DMS79 (cell line): Measurements from ENCODE around the gene KLHDC4.

Experiments
- DNase-seq: peaks from one replicate; lab custom pipeline; 2025; lab: John Stamatoyannopoulos, UW

Gene KLHDC4

DNA sequence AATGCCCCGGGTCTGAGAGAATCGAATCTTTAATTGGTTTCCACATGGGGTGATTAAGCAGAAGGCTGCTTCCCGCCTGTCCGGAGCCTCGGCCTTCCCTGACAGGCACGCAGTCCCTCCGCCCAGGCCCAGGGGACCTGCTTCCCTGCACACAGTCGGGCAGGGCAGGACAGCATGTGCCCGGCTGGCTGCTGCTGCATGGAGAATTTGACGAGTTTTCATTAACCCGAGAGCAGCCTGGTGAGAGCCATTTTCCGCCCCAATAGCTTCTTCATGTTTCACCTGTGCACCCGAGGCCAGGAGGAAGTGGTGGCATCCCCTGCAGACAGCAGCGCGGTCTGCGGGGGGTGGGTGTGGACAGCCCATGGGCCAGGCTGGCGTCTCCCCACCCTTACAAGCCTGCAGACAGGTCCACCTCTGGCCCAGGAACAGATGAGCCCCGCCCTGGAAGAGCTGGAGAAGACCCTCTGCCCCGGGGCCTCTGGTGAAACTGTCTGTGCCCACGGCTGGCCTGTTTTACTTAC is 67.0 kb downstream of the KLHDC4 start:
- no peak for DNase-seq

DNA sequence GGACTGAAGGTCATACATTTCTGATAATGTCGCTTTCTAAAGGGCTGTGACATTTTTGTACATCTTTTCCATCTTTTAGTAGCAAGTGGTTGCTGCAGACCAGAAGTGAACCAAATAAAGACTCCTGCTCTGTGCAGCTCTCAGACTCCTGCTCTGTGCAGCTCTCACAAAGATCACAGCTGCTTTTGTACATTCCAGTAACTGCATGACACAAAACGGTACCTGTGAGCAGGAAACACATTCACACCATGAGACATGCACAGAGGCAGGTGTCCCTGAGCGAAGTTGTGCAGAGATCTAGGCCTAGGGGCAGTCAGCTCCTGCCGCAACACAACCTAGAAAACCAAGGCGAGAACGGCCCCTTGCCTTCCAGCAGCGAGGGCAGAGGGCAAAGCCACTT is 67.5 kb downstream of the KLHDC4 start:
- DNase-seq = no peak

DNA sequence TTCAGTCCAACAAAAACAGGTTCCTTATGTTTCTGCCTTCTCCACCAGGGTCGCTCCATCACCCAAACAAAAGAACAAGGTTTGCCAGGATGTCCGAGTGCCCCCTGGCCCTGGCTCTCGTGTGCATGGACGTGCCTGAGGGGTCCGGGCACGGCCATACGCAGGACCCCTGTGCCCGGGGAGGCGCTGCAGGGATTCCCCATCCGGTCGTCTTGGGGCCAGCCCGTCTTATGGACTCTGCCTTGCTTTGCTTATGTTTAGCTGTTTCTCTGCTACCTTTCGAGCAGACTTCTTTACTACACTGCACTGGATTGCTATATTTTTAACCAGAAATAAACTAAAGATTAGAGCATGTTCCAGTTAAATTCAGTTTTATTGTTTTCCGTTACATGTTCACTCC is 68.0 kb downstream of the KLHDC4 start:
- no peak for DNase-seq

DNA sequence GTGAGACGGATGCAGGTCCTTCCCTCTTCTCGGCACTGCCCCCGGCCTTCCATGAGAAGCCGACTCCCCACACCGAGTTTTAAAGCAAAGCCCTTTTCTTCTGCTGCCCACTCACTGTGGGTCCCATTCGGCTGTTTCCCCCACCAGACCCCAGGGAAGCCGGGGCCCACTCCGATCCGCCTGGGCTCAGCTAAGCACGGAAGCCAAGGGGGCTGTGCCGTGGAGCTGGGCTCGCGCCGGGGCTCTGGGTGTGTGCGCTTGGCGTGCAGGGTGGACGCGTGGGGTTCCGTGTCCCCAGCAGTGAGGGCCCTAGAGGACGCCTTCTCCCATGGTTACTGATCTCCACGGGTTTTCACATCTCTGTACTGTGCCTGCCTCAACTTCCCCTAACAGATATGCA is 68.5 kb downstream of the KLHDC4 start:
- no peak for DNase-seq

DNA sequence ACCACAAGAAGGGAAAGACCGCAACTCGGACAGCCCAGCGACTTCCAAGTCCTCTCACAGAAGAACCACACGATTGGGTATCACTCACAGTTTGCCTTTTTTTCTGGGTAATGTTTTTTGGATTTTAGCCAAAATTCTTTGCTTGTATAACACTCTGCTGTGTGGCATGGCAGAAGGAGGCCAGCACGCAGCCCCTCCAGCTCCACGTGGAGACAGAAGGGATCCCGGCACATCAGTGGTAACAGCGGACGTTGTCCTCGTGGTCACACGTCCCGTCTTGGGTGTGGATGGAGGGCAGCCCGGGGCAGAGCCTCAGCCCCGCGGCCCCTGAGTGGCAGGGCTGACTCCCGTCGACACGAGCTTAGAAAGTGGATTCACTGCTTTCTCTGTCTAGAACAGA is 69.1 kb downstream of the KLHDC4 start:
- DNase-seq = no peak

DNA sequence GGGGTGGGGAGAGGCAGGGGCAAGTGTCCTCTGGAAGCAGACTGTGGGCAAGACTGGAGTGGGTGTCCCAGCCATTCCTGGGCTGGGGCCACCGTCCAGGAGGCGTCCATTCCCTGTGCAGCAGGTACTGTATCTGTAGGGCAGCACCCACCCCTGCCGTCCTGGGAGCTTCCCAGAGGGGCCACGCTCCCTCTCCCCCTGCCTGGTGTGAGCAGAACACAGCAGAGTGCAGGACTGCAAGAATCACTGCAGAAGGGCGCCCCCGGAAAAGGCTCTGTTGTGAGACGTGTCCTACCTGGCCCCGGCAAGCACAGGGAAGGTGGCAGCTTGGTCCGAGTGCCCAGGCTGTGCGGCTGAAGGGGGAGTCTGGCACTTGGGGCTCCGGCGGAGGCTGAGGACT is 70.3 kb downstream of the KLHDC4 start:
- no peak for DNase-seq

DNA sequence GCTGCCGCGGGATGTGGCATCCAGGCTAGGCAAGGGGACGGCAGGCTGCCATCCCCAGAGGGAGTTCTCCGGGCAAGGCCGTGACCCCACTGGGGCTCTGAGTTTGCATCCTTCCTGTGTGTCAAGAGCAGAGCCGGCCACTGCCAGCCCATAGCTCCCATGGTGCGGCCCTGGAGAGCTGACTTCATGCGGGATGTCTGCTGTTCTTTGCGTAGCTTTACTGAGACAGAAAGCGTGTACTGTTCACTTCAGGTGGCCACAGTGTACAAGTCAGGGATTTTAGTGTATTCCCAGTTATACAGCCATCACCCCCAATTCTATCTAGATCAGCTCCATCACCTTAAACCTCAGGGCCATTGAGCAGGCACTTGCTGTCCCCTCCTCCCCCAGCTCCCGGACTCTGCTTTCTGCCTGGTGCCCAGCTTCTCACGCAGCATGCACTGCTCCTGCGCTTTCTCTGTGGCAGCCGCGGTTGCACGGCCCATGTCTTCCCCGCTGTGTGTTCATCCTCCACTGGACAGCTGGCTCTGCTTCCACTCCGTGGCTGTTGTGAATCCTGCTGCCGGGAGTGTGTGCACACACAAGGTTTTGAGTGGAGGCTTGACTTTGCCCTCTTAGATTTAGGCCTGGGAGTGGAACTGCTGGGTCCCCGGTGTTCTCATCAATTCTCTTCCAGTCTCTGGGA is 71.2 kb downstream of the KLHDC4 start:
- DNase-seq = no peak

DNA sequence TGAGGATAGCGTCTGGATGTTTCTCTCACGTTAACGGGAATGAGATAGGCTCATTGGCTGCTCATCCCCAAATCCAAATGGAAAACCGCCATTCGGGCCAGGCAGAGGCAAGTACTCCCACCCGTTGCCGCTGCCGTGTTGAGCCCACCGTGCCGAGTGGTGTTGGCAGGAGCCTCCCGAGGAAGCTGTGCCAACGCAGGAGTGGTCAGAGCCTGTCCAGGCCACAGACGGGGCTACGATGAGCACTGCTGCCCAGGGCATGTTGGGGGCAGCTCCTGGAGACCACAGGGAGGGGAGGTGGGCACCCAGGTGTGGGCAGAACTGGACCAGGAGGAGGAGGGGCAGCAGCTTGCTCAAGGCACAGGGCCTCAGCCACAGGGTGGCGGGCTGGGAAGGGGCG is 72.0 kb downstream of the KLHDC4 start:
- DNase-seq = no peak

DNA sequence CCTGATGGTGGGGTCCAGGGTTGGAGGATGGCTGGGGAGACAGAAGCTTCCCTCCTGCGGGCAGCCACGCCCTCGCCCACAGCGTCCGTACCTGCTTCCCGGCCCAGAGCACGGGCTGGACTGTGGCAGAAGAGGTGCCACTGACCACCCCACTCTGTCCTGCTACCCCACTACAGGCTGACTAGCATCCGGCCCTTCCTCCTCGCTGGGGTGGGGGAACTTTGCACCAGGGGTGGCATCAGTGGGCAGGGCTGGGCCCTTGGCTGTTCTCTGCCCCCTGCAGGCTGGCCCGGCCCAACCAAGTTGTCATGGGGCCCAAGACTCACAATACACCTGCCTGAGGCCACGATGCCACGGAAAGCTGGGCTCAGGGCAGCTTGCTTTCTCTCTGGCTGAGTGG is 73.0 kb downstream of the KLHDC4 start:
- no peak for DNase-seq

DNA sequence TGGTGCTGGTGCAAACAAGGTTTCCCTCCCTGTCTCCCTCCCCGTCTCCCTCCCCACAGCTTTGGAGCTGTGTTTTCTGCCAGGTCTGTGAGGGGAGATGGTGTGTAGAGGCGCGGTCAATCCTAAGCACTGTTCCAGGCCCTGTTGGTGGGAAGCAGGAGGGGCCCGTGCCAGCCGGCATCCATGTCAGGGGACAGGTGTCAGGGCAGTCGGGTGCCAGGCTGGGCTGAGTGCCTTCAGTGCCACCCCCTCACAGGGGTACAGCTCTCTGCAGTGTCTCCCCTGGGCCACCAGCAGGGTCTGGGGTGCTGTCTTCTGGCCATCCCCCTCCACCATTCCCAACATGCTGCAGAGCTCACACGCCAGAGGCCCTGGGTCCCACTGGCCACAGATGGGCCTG is 73.6 kb downstream of the KLHDC4 start:
- DNase-seq = no peak

DNA sequence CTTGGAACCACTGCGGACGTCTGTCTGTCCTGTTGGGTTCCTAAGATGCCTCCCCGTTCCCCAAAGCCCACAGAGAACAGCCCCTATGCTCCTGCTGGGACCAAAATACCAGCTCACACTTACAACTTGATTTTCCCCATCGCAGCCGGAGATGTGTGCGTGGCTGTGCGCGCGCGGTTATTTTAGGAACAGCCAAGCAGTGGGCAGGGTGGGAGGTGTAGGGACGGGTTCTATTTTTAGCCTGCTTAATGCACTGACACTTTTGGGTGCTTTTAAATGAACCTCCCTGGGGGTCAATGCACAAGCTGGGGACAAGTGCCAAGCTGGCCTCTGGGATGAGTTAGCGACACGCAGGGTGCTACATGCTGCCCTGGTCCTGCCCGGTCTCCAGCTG is 74.1 kb downstream of the KLHDC4 start:
- no peak for DNase-seq

DNA sequence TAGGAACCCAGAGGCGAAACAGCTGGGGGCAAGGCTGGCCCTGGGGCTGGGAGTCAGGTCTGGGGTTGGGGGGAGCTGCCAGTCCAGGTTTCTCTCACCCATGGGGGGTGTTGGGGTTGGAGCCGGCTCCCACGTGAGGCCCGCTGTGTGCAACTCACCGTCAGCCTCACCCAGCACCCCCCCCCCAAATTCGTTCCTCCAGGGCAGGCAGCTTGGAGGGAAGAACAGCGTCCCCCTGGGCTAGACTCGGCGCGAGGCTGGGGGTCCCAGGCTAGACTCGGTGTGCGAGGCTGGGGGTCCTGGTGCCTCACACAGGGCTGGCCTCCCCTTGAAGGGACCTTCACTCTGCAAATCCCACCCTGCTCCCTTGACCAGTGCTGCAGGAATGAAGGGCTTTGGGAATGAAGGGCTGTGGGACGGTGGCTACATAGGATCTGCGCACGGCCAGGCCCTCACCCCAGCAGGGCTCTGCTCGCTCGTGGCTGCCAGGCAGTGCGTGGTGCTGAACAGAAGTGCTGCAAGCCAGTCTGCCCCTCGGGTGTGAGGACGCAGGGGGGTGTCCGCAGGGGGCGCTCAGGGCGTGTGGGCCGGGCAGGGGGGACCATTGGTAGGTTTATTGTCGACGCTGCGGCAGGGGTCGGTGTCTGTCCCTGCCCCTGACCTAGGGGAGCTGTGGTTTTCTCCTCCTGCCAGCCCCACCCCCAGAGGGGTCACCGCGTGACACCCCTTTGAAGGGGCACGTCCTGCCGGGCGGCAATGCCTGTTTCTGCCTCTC is 74.7 kb downstream of the KLHDC4 start:
- DNase-seq = no peak

DNA sequence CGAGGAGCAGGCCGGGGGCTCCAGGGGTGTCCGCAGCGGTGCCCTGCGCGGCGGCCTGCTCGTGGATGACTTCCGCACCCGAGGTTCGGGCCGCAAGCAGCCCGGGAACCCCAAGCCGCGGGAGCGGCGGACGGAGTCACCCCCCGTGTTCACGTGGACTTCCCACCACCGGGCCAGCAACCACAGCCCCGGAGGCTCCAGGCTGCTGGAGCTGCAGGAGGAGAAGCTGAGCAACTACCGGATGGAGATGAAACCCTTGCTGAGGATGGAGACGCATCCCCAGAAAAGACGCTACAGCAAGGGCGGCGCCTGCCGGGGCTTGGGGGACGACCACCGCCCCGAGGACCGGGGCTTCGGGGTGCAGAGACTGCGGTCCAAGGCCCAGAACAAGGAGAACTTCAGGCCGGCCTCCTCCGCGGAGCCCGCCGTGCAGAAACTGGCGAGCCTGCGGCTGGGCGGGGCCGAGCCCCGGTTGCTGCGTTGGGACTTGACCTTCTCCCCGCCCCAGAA is 75.8 kb downstream of the KLHDC4 start:
- DNase-seq = no peak

DNA sequence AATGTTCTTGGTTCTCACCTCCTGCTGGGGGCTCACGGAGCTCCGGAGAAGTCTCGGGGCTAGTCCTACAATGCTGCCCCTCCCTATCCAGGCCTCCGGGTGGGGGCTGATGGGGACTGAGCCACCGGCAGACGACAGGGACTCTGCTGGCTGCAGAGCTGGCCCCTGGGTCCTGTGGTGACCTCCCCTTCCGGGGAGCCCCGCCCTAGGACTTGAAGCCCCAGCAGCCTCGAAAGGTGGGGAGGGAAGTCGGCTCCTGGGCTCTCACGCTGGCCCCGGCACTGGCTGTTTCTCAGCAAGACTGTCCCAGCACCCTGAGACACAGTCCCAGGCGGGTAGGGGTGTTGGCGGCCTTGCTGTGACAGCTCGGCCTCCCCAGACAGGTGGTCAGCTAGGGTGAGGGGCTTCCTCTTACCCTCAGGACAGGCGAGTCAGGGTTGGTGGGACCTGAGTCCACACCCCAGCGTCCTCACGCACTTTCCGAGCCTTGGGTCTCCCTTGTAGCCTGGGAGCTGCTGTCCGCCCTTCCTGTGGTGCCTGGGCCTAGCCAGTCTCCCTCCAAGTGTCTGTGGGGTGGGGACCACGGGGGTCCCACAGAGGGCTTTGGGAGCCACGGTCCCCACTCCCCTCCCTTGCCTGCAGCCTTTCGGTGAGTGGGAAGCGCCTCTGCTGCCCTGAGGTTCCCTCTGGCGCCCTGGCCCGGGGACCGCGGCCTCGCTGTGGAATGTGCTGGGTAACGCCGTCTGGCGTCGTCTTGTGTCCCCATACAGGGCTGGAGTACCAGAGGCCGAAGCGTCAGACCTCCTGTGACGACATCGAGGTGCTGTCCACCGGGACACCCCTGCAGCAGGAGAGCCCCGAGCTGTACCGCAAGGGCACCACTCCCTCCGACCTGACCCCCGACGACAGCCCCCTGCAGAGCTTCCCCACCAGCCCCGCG is 76.6 kb downstream of the KLHDC4 start:
- no peak for DNase-seq

DNA sequence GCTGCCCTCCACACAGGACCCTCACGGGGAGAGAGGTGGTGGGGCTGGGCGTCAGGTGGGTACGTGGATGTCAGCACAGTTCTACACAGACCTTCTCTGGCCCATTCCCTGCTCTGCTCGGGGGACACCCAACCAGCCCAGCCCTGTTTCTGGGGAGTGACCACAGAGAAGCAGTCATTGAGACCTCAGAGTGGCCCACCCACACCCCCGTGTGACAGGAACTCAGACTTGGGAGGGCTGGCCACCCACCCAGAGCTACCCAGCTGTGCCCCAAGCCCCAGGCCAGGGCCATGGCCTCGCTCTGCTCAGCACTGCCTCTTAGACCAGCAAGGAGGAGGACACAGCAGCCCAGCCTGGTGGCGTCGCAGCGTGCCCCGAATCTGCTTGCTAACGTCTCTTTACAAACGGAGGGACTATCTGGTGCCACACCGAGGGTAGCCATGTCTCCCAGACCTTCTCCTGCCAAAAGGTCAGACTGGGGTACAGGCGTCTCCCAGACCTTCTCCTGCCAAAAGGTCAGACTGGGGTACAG is 77.7 kb downstream of the KLHDC4 start:
- no peak for DNase-seq

DNA sequence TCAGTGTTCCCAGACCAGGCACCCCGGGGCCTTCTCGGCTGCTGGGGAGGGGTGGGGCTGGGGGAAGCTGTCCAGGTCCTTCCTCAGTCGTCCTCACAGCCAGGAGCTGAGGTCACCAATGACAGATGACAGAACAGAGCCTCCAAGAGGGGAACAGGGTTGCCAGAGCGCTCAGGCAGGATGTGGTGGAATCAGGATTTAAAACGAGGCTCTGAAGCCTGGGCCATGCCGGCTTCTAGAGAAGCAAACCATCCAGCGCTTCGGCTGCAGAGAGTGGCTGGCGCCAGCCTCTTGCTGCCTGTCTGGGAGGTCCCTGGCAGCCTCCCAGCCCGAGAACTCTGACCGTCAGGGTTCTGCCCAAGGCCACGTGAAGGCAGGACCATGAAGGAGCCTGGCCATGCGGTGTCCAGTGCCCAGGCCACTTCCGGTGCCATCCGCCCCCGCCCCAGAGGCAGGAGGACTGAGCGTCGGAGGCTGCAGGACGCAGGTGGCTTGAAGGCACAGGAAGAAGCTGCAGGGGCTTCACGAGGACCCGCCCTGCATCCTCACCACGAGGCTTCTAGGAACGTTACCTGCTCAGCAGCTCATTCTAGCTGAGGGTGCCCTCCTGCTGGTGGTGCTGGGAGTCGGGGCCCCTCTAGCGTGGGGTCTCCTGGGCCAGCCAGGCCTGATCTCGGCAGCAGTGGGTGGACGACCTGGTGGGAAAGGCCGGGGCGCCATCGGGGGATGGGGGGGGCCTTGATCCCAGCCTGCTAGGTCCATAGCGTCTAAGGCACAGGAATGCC is 78.5 kb downstream of the KLHDC4 start:
- DNase-seq = no peak

DNA sequence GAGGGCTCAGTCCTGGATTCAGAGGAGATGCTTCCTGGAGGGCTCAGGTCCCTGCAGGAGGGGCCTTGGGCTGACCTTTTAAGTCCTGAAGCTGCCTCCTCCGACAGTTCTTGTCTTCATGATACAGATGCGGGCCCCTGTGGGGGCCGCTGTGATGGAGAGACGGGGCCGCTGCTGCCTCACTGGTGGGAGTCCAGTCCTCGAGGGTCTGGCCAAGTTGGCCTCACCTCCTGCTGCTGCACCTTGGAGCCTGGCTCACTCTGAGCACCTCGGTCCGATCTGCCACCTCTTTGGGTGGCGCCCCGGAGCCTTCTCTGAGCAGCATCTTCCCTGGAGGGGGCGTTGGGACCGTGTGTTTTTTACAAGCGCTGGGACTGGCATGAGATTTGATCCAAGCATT is 79.1 kb downstream of the KLHDC4 start:
- no peak for DNase-seq

DNA sequence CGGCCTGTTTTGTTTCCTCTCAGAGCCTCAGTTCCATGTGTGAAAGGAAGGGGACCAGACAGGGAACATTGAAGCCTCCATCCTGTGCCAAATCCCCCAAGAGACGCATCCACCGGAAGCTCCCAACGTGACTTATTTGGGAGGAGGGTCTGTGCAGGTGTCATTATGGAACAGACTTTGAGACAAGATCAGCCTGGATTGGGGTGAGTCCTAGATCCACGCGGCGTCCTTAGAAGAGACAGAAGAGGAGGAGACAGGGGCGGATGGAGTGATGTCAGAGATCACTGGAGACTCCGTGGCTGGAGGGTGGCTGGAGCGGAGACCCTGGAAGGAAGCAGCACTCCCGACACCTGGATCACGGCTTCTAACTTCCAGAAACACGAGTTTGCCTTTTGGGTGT is 80.0 kb downstream of the KLHDC4 start:
- DNase-seq = no peak

DNA sequence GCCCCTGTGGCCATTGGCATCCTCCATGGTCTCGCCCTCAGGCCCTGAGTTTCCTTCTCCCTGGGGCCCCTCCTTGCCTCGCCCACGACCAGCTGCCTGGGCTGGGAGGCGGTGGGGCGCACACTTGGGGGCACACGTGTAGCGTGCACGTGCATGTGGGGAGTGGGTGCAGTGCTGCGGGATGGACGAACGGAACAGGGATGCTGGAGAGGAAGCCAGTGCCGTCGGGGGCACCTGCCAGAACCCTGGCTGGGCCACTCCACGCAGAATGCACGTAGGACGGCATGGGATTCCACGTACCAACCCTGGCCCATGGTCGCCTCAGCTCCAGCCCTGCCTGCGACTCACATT is 80.4 kb downstream of the KLHDC4 start:
- no peak for DNase-seq

DNA sequence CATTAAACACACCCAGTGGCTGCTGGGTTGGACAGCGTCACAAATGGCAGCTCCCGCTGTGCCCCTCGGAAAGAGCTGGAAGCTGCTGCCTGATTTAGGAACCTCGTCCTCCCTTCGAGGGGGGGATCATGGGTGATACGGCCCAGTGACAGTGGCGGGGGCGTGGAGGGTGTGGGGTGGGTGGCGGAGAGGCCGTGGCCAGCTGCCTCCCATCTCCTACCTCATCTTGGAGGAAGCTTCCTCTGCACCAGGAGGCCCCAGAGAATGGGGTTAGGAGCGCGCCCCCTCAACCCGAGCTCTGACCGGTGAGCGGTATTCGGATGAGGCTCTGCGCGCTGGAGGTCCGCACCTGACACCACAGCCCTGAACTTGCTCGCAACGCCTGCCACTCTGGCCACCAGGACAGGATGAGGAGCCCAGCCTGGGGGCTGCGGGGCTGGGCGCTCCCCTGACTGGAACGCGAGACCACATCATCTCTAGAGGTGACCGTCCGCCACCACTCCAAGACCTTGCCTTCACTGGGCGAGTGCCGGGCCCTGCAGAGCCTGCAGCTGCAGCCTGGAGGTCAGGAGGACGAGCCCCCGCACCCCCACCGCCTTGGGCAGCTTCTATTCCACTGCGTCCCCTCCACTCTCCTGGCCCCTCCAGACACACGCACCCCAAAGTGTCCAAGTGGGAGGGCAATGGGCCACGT is 80.9 kb downstream of the KLHDC4 start:
- DNase-seq = no peak
